NCI-H2171 (cell line): ENCODE results near the gene ADTRP.

ENCODE experiments used
- DNase-seq: peaks from one replicate; lab custom pipeline; 2025; lab: John Stamatoyannopoulos, UW

Gene ADTRP

DNA sequence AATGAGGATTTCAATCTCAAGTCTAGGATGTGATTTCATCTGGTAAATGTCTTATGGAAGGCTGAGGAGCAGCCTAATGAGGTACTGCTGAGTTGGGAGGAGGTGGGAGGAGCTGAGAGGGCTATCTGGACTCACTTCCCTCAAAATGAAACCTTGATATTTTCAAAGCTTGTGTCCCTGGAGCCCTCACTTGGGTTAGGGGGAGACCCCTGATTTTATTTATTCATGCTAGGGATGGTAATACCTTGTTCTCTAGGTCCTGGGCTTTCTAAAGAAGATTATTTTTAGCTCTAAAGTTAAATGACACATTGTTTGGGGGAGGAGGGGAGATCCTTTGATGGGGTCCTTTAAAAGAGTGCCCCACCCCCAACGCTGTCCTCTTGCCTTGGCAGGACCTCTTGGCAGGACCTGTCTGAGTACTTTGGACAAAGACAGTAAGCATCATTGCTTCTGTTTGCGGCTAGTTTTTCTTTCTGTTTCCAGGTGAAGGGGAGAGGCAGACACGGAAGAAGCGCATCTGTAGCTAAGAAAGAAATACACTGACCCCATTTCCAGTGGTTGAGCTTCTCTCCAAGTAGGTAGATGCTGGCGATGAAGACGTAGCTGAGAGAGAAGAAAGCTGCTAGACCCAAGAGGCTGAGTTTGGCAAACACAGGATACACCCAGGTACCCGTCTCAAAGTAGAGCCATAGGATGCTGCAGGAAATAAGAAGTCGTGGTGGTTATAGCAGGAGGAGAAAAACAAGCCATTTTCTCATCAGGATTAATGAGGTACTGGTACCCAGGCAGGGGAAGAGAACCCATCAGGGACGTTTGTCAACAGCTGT is 55.6 kb downstream of the ADTRP start:
- DNase-seq, result no peak

DNA sequence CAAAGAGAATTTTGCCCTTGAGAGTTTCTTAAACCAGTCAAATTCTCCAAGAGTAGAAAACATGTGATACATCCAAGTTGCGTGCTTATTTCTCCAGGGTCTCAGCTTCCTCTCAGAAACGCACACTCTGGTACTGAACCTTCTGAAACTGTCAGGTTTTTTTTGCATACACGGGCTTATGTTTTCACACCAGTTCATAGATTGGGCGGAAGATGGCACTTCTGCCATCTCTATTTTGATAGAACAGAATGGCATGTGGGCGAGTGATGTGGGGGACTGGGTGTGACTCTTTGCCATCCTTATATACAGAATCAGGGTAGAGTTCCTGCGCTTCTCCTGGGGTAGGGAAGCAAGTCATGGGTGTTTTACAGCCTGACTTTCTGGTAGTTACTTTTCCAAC is 56.4 kb downstream of the ADTRP start:
- DNase-seq, result no peak

DNA sequence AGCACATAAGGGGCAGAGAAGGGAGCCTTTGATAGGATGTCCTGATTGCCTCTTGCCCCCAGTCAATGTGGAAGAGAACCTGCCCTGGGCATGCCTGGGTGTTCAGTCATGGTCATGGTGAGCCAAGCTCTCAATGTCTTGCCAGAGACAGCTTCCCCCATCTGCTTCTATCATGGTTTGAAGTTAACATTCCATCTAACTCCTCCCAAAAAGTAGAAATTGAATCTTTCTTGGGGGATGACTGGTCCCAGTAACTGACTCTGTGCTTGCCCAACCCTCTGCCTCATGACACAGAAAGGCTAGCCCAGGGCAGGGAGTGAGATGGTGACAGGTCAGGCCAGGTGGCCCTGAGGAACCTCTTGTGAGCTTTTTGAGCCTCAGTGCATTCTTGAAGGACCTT is 60.1 kb downstream of the ADTRP start:
- DNase-seq, result no peak

DNA sequence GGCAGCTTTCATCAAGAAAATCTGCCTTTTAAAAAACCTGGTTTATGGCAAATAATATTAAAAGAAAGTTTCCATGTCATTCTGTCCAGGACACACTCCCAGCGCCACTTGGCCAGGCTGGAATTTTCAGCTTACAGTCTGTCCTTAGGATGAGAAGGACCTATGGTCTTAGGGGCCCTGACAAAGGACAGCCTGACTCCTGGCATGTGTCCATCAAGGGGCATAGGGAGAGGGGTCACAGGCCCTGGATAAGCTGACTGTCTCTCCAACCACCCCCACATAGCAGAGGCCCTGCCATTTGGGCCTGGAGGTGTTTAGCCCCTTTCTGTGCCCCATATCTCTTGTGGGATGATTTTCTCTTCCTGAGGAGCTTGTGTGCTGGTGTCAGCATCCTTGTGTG is 60.6 kb downstream of the ADTRP start:
- DNase-seq, result no peak

DNA sequence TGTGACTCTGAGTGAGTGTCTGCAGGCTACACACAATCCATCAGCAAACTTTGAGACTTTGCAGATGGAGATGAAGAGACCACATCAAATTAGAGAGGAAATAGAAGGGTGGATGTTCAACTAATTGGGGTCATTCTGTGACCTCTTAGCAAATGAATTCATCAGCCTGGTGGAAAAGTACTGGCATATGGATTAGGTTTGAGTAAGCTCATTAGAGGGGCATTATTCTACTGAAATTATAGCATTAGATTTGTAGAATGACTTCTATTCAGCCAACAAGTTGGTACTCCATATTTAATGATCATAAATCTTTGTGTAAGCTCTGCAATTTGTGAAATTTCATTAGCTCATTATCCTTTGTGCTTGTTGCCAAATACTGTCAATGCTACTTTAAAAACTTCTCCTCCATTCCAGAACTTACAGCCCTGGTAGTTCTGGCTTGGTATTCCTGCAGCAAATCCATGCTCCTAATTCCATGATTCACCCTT is 63.8 kb downstream of the ADTRP start:
- DNase-seq, result no peak

DNA sequence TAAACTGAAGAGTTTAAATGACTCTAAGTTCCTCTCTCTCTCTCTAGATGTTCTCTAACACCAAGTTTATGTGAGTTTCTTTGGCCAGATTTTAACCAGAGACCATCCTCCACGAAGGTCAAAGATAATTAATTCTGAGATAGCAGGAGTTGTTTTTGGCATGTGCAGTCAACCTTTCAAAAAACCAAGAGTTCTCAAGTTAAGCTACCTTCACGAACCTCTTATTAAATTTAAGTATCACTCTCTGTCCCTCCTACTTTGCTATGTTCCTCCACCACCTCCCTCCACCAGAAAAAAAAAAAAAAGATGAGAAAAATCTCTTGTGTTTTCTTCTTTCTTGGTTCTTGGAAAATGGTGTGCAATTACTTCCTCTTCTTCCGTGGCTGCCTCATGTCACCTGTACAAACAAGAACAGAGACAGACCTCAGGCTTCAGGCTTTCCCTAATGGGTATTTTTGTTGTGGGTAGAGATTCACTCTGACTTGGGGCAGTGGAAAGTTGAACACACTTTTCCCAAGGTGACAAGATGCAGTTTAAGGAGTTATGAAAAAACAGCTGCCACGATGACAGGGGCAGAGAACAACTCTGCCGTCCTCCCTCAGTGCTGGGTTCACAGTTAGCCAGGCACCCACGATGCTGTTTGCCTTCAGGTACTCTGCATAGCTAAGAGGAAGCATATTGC is 64.3 kb downstream of the ADTRP start:
- DNase-seq, result no peak

DNA sequence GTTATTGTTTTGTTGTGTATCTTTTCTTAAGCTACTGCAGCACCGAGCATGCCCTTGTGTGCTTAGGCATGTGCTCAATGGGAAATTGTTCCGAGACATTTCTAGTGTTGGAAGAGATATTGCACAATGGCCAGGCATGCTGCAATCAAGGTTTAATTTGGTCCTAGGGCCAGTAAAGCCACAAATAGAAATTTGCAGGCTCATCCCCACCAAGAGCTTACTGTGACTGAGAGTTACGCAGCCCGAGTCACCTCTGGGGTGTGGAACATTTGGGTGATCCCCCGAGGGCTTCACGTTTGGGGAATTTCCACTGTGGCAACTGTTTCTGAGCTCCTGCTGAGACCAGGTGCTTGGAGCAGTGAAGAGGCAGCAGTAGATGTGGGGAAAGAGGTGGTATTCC is 65.8 kb downstream of the ADTRP start:
- no peak for DNase-seq

DNA sequence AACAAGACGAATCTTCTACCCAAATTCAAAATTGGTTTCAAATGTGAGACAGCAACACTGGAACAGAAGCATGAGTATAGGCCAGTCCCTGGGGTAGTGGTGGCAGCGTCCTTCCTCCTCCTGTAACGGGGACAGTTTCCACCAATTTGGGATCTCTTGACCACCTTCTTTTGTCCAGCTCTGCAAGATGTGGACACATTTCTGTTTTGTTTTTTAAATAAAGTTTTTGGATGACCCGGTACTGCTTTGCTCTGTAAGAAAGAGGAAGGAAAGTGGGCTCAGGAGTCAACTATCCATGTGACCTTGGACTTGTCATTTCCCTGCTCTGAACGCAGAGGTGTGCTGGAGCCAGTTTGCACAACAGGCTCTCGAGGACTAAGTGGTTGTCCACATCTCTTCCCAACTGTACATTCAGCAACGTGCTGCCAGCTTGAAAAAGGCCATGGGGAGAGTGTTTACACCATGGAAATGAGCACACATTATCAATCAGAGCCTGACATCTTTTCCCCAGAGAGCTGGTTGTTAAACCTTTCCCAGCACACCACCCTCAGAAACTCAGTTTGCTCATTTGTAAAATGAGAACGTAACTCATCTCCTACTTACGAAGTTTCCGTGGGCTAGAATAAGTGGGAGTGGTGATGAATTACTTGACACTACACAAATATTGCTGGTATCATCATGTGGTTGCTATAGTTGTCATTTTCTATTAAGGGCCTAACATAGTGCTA is 66.5 kb downstream of the ADTRP start:
- no peak for DNase-seq

DNA sequence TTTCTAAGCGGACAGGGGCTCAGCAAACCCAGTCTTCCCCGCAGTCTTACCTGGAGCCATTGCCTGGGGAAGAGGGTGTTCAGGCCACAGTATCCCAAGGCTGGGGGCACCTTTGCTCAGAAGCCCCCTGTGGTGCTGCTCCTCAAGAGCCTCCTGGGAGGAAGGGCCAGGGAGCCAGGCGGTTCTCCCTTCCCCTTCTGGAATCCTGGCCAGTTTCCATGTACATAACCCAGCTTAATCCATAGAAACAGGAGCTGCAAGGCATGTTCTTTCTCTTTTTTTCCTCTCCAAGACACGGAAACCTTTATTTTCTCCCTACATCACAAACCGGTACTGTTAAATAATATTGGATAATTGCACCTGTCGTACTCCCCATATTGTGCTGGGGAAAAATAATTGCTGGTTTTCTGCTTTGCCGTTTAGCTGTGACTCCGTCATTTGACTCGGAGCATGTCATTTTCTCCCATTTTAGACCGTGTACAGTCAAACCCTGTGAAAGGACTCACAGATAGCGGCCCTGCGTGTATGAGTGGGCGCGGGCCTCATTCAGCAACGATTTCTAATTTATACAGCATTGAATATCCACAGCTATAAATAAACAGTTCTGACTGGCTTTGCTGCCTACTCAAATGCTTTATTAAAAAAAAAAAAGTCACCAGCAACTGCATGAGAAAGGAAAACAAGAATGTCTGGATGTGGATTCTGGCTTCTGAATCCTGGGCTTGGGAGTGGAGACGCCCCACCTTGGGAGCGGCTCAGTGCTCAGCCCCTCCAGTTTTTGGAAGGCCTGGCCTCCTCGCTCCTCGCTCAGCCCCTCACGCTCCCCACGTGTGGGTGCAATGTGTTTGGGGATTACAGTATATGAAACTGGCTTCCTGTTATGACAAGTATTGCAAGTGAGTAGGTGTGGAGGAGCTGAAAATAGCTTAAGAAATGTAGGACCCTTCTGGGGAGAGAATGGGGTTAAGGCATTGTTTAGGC is 67.3 kb downstream of the ADTRP start:
- no peak for DNase-seq

DNA sequence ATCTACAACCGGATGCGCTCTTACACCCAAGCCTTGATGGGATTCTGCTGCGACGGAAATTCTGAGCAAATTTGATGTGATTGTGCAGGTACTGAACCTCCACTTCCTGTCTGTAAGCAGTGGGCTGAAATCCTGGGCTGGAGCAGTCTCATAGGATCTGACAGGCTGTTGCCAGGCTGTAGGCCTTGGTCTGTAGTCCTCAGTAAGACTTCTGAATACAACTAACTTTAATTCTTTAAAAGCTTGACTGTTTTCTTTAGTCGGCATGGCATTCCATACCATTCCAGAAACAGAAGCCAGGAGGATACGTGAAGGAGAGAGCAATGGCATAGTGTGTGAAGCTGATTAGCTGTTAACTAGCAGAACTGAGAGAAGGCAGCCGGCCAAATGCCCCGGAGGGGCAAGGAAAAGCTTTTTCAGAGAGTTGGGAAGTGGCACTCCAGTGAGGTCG is 68.3 kb downstream of the ADTRP start:
- no peak for DNase-seq

DNA sequence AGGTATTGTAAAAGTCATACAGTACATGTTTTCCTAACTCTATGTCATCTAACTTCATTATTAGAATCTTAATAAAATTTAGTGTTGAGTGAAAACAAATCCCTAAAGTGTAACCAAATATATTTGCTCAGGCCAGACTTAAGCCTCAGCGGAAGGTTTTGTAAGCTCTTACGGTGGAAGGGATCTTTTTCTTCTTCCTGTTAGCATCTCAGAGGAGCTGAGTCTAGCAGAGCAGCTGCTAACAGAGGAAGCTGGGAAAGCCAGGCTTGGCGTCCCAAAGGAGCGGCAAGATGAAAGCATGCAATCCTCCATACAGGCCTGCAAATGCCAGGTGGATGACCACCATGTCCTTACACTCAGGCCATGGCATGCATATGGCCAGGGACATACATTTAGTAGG is 72.4 kb downstream of the ADTRP start:
- no peak for DNase-seq

DNA sequence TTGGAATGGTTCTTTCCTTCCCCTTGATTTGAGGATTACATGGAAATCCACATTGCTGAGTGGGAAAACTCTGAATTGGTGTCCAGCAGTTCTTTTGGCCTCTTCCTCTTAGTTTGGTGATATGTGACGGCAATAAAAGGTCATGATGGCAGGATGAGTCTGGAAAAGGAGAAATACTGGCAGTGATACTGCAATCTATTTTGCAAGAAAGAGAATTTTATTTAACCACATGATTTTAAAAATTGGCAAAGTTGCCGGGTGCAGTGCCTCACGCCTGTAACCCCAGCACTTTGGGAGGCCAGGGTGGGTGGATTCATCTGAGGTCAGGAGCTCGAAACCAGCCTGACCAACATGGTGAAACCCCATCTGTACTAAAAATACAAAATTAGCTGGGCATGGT is 73.1 kb downstream of the ADTRP start:
- DNase-seq, result no peak

DNA sequence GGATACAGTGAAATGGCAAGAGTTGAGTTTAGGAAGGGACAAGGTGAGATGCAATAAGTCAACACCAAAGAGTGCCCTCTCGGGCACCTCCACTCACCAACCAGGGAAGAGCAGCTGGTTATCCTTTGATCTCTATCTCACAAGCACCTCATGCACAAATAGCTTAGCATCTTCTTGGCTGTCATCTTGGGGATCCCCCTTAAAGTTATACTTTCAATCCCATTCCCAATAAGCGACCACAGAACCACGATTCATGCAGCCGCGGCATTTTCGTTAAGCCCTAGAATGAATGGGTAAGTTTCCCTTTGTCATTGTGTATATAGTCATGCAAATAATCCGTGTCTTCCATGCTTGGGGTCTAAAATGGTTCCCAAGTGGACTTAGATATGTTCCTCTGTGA is 73.5 kb downstream of the ADTRP start:
- DNase-seq, result no peak

DNA sequence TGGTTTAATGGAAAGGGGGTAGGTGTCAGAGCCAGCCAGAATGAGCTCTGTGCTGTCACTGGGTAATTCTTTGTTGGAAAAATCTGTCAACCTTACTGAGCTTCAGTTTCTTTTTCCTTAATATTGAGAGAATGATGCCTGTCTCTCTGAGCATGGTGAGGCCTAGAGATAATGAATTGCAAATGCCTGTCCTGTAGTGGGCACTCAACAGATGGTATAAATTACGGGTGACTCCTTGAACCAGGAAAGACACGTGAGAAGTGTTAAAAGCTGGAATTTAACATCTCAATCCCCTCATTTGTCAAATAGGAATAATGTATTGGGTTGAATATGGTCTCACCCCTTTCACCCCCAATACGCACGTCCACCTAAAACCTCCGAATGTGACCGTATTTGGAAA is 74.9 kb downstream of the ADTRP start:
- no peak for DNase-seq

DNA sequence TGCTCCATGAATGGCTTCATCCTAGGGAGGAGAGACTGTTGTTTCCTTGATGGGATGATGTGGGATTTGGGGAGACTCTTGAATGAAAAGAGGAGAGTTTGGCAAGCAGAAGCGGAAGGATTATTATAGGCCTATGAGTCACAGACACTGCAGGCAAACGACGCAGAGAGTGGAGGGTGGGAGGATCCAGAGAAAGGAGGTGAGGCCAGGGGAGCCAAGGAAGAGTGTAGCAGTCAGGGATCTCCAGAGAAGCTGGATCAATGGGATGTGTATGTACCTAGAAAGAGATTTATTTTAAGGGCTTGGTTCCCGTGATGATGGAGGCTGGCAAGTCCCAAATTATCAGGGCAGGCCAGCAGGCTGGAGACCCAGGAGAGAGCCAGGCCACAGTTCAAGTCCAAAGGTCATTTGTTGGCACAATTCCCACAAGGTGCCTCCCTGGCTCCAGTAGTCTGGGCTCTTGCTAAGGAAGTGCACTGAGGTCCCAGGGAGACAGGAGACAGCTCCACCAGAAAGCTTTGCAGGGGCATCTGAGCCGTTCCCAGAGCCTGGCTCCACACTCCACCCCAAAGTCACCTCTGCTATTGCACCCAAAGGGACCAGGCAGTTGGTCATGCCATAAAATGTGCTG is 76.0 kb downstream of the ADTRP start:
- DNase-seq, result no peak

DNA sequence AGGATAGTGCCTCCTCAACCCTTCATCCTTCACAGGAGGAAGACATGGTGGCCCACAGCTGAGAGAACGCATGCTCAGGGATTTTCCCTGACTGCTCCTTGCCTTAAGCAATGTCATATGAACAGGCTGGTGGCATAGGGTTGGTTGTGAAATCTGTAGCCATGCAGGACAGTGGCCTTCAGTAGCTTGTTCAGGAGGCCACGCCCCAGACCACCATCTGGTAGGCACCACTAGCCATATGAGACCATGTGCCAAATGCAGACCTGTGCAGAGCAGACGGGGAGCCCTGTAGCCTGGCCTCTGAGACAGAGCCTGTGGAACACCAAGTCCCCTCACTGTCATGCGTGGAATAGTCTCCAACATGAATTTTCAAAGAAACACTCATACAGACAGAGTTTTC is 76.5 kb downstream of the ADTRP start:
- DNase-seq, result no peak

DNA sequence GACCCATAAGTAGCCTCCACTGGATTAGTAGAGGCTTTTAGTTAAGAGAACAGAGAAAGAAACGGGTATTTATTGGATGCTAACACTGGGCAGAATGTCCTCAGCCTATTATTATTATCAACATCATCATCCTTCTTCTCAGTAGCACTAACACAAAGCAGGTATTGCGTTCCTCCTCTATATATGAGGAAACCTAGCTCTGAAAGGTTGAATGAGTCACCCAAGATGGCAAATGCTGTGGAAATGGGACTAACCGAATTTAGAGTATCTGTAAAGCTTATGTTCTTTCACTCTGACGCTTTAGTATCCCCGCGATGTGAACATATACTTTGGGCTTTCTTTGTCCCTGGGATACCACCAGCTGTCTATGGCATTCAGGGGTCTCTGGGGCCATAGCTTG is 77.0 kb downstream of the ADTRP start:
- no peak for DNase-seq

DNA sequence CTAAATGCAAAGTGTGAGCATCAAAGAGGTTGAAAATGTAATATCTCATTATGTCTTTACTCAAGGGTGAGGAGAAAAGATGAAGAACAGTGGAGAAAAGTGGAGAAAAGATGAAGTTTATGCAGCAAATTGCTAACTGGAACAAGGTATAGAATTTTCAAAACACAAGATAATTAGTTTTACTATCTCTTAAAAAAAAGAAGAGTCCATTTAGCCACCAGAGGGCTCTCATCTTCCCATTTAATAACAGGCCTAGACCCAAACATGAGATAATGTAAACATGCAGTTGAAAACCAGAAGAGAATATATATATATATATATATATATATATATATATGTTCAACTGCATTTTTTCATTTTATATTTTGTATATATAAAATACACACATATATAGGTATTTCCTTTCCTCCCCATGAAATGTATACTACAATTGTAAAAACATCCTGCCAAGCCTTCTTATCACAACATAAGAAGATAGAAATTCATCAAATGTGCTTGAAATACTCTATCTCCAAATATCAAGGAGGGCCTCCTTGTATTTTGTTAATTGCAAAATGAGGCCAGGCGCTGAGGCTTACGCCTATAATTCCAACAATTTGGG is 78.4 kb downstream of the ADTRP start:
- DNase-seq, result peak; percentile 0

DNA sequence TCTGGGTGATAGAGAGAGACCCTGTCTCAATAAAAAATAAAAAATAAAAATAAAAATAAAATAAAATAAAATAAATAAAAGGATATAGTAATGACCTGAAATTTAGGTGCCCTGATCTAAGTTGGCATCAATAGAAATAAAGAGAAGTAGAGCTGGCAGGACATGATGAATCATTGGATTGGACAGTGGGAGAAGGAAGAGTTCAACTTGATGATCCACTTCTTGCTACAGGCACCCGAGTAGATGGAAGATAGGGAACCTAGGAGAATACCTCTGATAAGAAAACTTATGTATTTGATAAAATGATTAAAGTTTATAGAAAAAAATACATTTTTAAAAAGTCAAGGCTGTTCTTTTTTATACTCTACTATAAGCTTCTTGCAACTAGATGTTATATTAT is 79.0 kb downstream of the ADTRP start:
- DNase-seq, result no peak

DNA sequence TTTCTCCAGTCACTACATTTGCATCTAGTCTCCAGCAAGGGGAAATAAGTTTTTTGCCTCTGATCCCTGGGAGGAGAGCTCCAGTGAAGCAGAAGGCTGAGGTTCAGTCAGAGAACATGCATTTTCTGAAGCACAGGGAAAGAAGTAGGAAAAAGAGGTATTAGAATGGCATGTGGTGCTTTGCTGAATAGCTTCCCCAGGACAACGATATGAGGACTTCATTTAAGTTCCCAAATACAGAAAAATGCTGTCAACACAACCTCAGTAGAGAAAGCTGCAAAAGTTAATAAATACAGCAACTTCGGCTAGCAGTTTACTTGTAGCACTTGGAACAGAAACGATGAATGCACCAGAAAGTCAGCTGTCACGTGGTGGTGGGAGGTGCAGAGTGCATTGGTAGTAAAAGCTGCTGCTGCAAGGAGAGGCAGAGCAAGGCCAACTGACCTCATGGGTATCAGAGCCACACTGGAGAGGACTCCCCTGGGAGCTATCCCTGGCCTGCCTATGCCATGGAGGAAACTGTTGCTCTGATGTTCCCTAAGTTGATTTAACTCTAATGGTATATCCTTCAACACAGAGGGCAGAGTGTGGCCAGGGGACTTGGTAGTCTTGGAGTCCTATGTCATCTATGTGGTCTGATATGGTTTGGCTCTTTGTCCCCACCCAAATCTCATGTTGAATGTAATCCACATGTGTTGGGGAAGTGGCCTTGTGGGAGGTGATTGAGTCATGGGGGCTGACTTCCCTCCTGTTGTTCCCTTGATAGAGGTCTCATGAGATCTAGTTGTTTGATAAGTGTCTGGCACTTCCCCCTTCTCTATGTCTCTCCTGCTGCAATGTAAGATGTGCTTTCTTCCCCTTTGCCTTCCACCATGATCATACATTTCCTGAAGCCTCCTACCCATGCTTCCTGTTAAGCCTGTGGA is 85.9 kb downstream of the ADTRP start:
- no peak for DNase-seq
